GM23248 (cell line): ENCODE results near the gene TXNIP. TPM values are rescaled to one million over a fixed set of nuclear protein-coding genes. Genes with fewer than 3 reads are reported as not detected.

Source experiments
- DNase-seq: peaks from one replicate; pipeline ENCODE4 v3.0.0-alpha.2; 2015
- H2AFZ ChIP-seq: fragments of 200-600 bp; sonication (generic); 2 replicates; pipeline ENCODE4 v1.6.1; 2016; ENCODE audit warnings: antibody characterized with exemption
- H3F3A ChIP-seq: fragments of 200-600 bp; sonication (generic); 2 replicates; pipeline ENCODE4 v1.6.1; 2016; ENCODE audit warnings: mild to moderate bottlenecking, antibody characterized with exemption, mixed run types; ENCODE audit not compliant: insufficient read depth
- H3K27ac ChIP-seq: fragments of 200-600 bp; sonication (generic); 2 replicates; pipeline ENCODE4 v1.5.1; 2016; ENCODE audit warnings: mild to moderate bottlenecking
- H3K27me3 ChIP-seq: fragments of 200-600 bp; sonication (generic); replicated peaks from 2 replicates; pipeline ENCODE4 v1.6.1; 2016; ENCODE audit warnings: mild to moderate bottlenecking; ENCODE audit not compliant: insufficient read depth
- H3K36me3 ChIP-seq: fragments of 200-600 bp; sonication (generic); 2 replicates; pipeline ENCODE4 v1.6.1; 2016; ENCODE audit warnings: low read depth, mild to moderate bottlenecking
- H3K4me1 ChIP-seq: fragments of 200-600 bp; sonication (generic); 2 replicates; pipeline ENCODE4 v1.6.1; 2016; ENCODE audit warnings: mild to moderate bottlenecking; ENCODE audit not compliant: insufficient read depth
- H3K4me2 ChIP-seq: fragments of 200-600 bp; sonication (generic); one replicate; pipeline ENCODE4 v1.6.1; 2016; ENCODE audit warnings: mild to moderate bottlenecking; ENCODE audit not compliant: unreplicated experiment
- H3K4me3 ChIP-seq: fragments of 200-600 bp; sonication (generic); 2 replicates; pipeline ENCODE4 v1.5.1; 2016; ENCODE audit warnings: mild to moderate bottlenecking
- H3K79me2 ChIP-seq: fragments of 200-600 bp; sonication (generic); 2 replicates; pipeline ENCODE4 v1.6.1; 2016; ENCODE audit warnings: mild to moderate bottlenecking; ENCODE audit not compliant: insufficient read depth
- H3K9ac ChIP-seq: fragments of 200-600 bp; sonication (generic); 2 replicates; pipeline ENCODE4 v1.6.1; 2016; ENCODE audit warnings: mild to moderate bottlenecking
- H3K9me2 ChIP-seq: fragments of 200-600 bp; sonication (generic); 2 replicates; pipeline ENCODE4 v1.6.1; 2016; ENCODE audit warnings: mixed run types, mild to moderate bottlenecking, moderate library complexity; ENCODE audit not compliant: insufficient read depth
- H3K9me3 ChIP-seq: fragments of 200-600 bp; sonication (generic); one replicate; pipeline ENCODE4 v1.6.1; 2017; ENCODE audit warnings: low read depth
- H4K20me1 ChIP-seq: fragments of 200-600 bp; sonication (generic); 2 replicates; pipeline ENCODE4 v1.6.0; 2016; ENCODE audit not compliant: insufficient read depth
- EZH2 ChIP-seq: fragments of 200-600 bp; sonication (generic); IDR thresholded peaks from 2 replicates; pipeline ENCODE4 v1.6.1; 2018; ENCODE audit warnings: antibody characterized with exemption, mild to moderate bottlenecking; ENCODE audit not compliant: insufficient read depth, poor library complexity, severe bottlenecking
- EZH2phosphoT487 ChIP-seq: fragments of 200-600 bp; sonication (generic); IDR thresholded peaks from 2 replicates; pipeline ENCODE4 v1.6.1; 2018; ENCODE audit warnings: antibody characterized with exemption, moderate library complexity, mild to moderate bottlenecking, low read depth; ENCODE audit not compliant: insufficient read depth
- WGBS, 2 experiments: methylation state at CpG; one replicate each; pipeline ENCODE4 v1.1.6; 2015 to 2017; ENCODE audit warnings: low lambda C conversion rate in 2 of 2, low coverage in 1 of 2; ENCODE audit errors: missing lambda C conversion rate in 2 of 2; 5-methylcytosine and 5-hydroxymethylcytosine counted together
- in situ Hi-C: fragments of 300-500 bp; cut with MboI; formaldehyde crosslinking; loops from 2 replicates; pipeline ENCODE4 v1.15.0; 2020
- polyA plus RNA-seq: library from polyadenylated mRNA; unstranded; fragments of >200 nt; fragmentation: Nextera tagmentation; extraction: Ambion mirVana; gene quantifications from 2 replicates; pipeline ENCODE4 v1.2.1, GENCODE V29; 2016
- total RNA-seq: library from RNA; depleted of rRNA; stranded (reverse); fragments of >200 nt; shearing (Covaris generic); gene quantifications from 2 replicates; pipeline ENCODE4 v1.2.3, GENCODE V29; 2014

Gene TXNIP
- total and polyA plus RNA-seq, 2 experiments from 2014 or later = 169 to 263 TPM

DNA sequence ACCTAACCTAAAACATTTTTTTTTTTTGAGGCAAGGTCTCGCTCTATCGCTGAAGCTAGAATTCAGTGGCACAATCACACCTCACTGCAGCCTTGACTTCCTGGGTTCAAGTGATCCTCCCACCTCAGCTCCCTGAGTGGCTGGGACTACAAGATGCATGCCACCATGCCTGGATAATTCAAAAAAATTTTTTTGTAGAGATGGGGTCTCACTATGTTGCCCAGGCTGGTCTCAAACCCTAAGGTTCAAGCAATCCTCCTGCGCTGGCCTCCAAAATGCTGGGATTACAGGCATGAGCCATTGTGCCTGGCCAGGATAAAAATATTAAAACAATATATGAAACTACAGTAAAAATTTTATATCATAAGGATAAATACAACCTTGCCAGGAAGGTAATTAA, 43.5 kb downstream of the TXNIP start:
- no peak overlapping the region for H2AFZ ChIP-seq
- peaks cover 28% of the 10 kb centered on the region for H3K4me1 ChIP-seq
- H3K9ac ChIP-seq = no peak overlapping the region
- TF ChIP-seq EZH2 = no peak
- no peak for TF ChIP-seq EZH2phosphoT487
- peaks cover 20% of the 10 kb centered on the region; the same call in 1 of the 2 replicates for H3F3A ChIP-seq
- no peak for DNase-seq
- in situ Hi-C loops = no loop called here
- H3K9me3 ChIP-seq = no peaks in the 10 kb centered on the region
- H3K27me3 ChIP-seq = no peaks in the 10 kb centered on the region
- H3K9me2 ChIP-seq = no peaks in the 10 kb centered on the region
- H4K20me1 ChIP-seq = no peaks in the 10 kb centered on the region
- no peak overlapping the region for H3K27ac ChIP-seq
- no peak overlapping the region for H3K4me2 ChIP-seq
- 97 to 98% methylated on average over 3 of the region's 3 CpGs for WGBS, 2 experiments
- 0 out of 2 replicates have a peak, but pooled peaks cover 6% of the 10 kb centered on the region for H3K36me3 ChIP-seq
- no peak overlapping the region for H3K4me3 ChIP-seq
- H3K79me2 ChIP-seq = peaks cover 94% of the 10 kb centered on the region

DNA sequence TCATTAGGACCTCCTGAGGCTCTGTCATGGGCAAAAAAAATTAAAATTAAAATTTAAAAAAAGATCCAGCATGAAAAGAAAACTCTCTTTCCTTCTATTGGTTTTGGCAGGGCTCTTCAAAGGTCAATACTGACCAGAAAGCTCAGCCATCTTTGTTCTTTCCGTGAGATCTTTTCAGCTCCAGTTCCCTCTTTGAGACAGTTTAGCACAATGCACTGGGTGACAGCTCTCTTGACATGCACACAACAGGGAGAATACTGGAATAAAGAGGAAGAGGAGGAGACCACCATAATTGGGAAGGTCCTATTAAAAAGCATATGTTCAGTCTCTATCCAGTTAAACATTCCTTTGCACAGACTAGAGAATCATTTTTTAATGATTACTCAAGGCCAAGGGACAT, 44.9 kb downstream of the TXNIP start:
- Histone ChIP-seq H3K9me3 (no peaks in the 10 kb centered on the region), H3K9me2 (no peaks in the 10 kb centered on the region), H3K4me3 (no peak overlapping the region), H3F3A (peaks cover 14% of the 10 kb centered on the region; the same call in 1 of the 2 replicates), H3K79me2 (peaks cover 100% of the 10 kb centered on the region), H3K27me3 (no peaks in the 10 kb centered on the region), H2AFZ (no peak overlapping the region), H3K9ac (no peak overlapping the region), H3K27ac (no peak overlapping the region), H3K36me3 (0 out of 2 replicates have a peak, but pooled peaks cover 6% of the 10 kb centered on the region), H3K4me1 (peaks cover 26% of the 10 kb centered on the region), H3K4me2 (no peak overlapping the region), H4K20me1 (no peaks in the 10 kb centered on the region)
- TF ChIP-seq EZH2phosphoT487 (no peak), EZH2 (no peak)
- in situ Hi-C loops = no loop called here
- WGBS, 2 experiments = 97% methylated on average over 1 of the region's 1 CpG
- no peak for DNase-seq

DNA sequence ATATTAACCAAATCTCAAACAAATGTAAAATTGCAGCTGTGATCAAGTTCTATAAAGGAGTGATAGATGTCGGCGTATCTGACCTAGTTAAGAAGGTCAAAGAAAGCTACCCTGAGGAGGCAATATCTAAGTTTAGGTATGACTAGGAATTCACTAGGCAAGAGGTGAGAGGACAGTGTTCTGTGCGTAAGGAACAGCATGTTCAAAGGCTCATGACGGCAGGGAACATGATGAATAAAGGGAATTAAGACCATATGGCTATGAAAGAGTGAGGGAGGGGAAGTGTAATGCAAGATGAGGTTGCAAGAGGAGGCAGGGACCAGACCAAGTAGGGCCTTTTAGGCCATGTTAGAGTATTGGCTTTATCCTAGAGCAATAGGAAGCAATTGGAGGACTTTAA, 47.2 kb downstream of the TXNIP start:
- no peak overlapping the region for H3K9ac ChIP-seq
- H3K27me3 ChIP-seq = no peaks in the 10 kb centered on the region
- peaks cover 3% of the 10 kb centered on the region for H3K4me1 ChIP-seq
- no peak overlapping the region for H3K27ac ChIP-seq
- no peaks in the 10 kb centered on the region for H3F3A ChIP-seq
- H3K36me3 ChIP-seq = peaks cover 8% of the 10 kb centered on the region; the same call in 1 of the 2 replicates
- H2AFZ ChIP-seq = no peak overlapping the region
- 71 to 74% methylated on average over 4 of the region's 4 CpGs for WGBS, 2 experiments
- no peaks in the 10 kb centered on the region for H4K20me1 ChIP-seq
- no peaks in the 10 kb centered on the region for H3K9me3 ChIP-seq
- no peak for TF ChIP-seq EZH2phosphoT487
- TF ChIP-seq EZH2 = no peak
- H3K4me2 ChIP-seq = no peak overlapping the region
- H3K79me2 ChIP-seq = peaks cover 100% of the 10 kb centered on the region
- H3K9me2 ChIP-seq = no peaks in the 10 kb centered on the region
- no peak overlapping the region for H3K4me3 ChIP-seq
- in situ Hi-C loops = no loop called here
- peak; percentile 20 for DNase-seq

DNA sequence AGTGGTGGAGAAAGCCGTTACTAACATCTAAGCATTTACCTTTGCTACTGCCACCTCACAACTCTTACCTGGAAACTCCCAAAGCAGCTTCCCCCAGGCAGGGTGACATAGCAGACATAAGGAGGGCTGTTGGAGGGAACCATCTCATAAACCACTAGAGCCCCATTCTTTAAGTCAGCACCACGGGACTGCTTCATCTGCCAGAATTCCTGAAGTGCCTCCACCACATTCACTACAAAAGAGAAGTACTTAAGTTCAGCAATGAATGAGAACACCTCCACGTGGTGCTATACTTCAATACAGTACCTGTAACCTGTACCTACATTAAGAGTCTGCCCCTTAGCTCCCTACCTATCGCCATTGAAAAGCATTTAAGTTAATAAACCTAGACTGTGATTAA, 48.8 kb downstream of the TXNIP start:
- H3F3A ChIP-seq = 0 out of 2 replicates have a peak, but pooled peaks cover 3% of the 10 kb centered on the region
- H3K79me2 ChIP-seq = peaks cover 92% of the 10 kb centered on the region
- peaks cover 12% of the 10 kb centered on the region; the same call in 1 of the 2 replicates for H3K36me3 ChIP-seq
- H3K9me3 ChIP-seq = no peaks in the 10 kb centered on the region
- H3K4me2 ChIP-seq = no peak overlapping the region
- 75 to 76% methylated on average over 4 of the region's 4 CpGs for WGBS, 2 experiments
- no peaks in the 10 kb centered on the region for H3K9me2 ChIP-seq
- H2AFZ ChIP-seq = no peak overlapping the region
- no peaks in the 10 kb centered on the region for H4K20me1 ChIP-seq
- H3K9ac ChIP-seq = no peak overlapping the region
- H3K4me3 ChIP-seq = no peak overlapping the region
- DNase-seq = no peak
- no peak overlapping the region for H3K27ac ChIP-seq
- no peaks in the 10 kb centered on the region for H3K27me3 ChIP-seq
- in situ Hi-C loops = no loop called here
- peaks cover 4% of the 10 kb centered on the region; the same call in 1 of the 2 replicates for H3K4me1 ChIP-seq
- TF ChIP-seq EZH2 (no peak), EZH2phosphoT487 (no peak)
